Natural killer cell (primary cell): ENCODE measurements around the gene PSMC5. TPM values are rescaled to one million over a fixed set of nuclear protein-coding genes. Genes with fewer than 3 reads are reported as not detected.

Experiments
- ATAC-seq, 3 donors: fragments of 150-1000 bp in 2 of 3; fragments of 200-7000 bp in 1 of 3; cut with Tn5 transposase; 1 replicate in 1 of 3; 2 replicates in 2 of 3; pipeline ENCODE4 v1.10.0; 2021; ENCODE audit warnings: mild to moderate bottlenecking in 2 of 3, moderate library complexity in 2 of 3
- DNase-seq, 2 donors: peaks; one replicate each; pipeline versions ENCODE4 v3.0.0 to v3.0.0-alpha.2; 2013 to 2021; ENCODE audit warnings: mixed read lengths in 1 of 2
- H3K27ac ChIP-seq: one replicate; pipeline ENCODE4 v1.5.1; 2013; ENCODE audit warnings: mild to moderate bottlenecking, low read length
- H3K27me3 ChIP-seq: one replicate; pipeline ENCODE4 v1.6.1; 2013; ENCODE audit warnings: low read length; ENCODE audit not compliant: control insufficient read depth, insufficient read depth
- H3K36me3 ChIP-seq: one replicate; pipeline ENCODE4 v1.6.1; 2013; ENCODE audit warnings: low read length; ENCODE audit not compliant: control insufficient read depth, insufficient read depth
- H3K4me1 ChIP-seq: one replicate; pipeline ENCODE4 v1.6.1; 2013; ENCODE audit warnings: low read length; ENCODE audit not compliant: control insufficient read depth, insufficient read depth
- H3K4me3 ChIP-seq: one replicate; pipeline ENCODE4 v1.5.1; 2013; ENCODE audit warnings: low read length
- H3K9me3 ChIP-seq: one replicate; pipeline ENCODE4 v1.6.1; 2013; ENCODE audit warnings: low read length; ENCODE audit not compliant: control insufficient read depth, insufficient read depth
- H3K27ac Mint-ChIP-seq, 2 donors: one replicate each; pipeline ENCODE4 v1.8.0; 2022; ENCODE audit warnings: mild to moderate bottlenecking in 2 of 2, mixed read lengths in 2 of 2, moderate library complexity in 1 of 2
- H3K27me3 Mint-ChIP-seq, 2 donors: one replicate each; pipeline ENCODE4 v1.8.0; 2022; ENCODE audit warnings: low read depth in 2 of 2, mixed read lengths in 2 of 2
- H3K36me3 Mint-ChIP-seq: one replicate; pipeline ENCODE4 v1.8.0; 2022; ENCODE audit warnings: mixed read lengths
- H3K4me1 Mint-ChIP-seq, 2 donors: one replicate each; pipeline ENCODE4 v1.8.0; 2022; ENCODE audit warnings: mixed read lengths in 2 of 2
- H3K4me3 Mint-ChIP-seq: one replicate; pipeline ENCODE4 v1.8.0; 2022; ENCODE audit warnings: mild to moderate bottlenecking, moderate library complexity, mixed read lengths
- H3K9me3 Mint-ChIP-seq, 2 donors: one replicate each; pipeline ENCODE4 v1.8.0; 2022; ENCODE audit warnings: mixed read lengths in 2 of 2
- CTCF ChIP-seq: fragments of 200-600 bp; IDR thresholded peaks from one replicate; pipeline ENCODE4 v1.8.0; 2022; ENCODE audit warnings: antibody characterized with exemption
- WGBS: methylation state at CpG from one replicate; pipeline ENCODE4 v1.1.7; 2013; ENCODE audit warnings: missing lambda C conversion rate; ENCODE audit not compliant: insufficient coverage; 5-methylcytosine and 5-hydroxymethylcytosine counted together
- intact Hi-C: fragments of 100-400 bp; cut with micrococcal nuclease; formaldehyde crosslinking; loops from one replicate; pipeline ENCODE4 v1.14.2; 2022
- total RNA-seq, 4 donors: library from RNA; stranded (reverse); fragments of 120-200 nt in 1 of 4; gene quantifications; one replicate each; pipeline versions ENCODE4 v1.2.3 to v1.2.4, GENCODE V29; 2013 to 2022

Gene PSMC5
- total RNA-seq, 3 donors from 2014 or later (not counting 1 experiment from before 2014, with no cell fraction given) = 91.3 to 114 (median 100) TPM

DNA sequence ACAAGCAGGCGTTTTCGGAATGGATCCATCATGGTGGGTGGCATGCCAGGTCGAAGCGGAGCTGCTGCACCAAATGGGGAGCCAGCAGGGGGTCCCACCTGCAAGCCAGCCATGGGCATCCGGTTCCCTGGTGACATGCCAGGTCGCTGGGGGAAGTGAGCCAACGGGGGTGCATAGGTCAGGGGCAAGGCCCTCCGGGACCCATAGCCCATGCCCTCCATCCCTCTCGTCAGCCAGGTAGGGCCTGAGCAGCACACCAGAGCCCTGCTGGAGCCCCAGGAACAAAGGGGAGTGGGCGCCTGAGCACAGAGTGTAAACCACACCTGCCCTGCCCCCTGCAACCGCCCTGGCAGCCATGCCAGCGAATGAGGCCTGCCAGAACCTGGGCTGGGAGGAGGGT is 10.2 kb downstream of the PSMC5 start:
- no peak for ATAC-seq
- no peak overlapping the region for H3K4me3 ChIP-seq
- no peak for TF ChIP-seq CTCF
- H3K9me3 Mint-ChIP-seq = no peaks in the 10 kb centered on the region
- no peak for DNase-seq
- H3K4me3 Mint-ChIP-seq = no peak overlapping the region
- no peak overlapping the region for H3K27ac ChIP-seq
- no peaks in the 10 kb centered on the region for H3K9me3 ChIP-seq
- no peaks in the 10 kb centered on the region for H3K27me3 Mint-ChIP-seq
- 94% methylated on average over 12 of the region's 12 CpGs for WGBS
- intact Hi-C loops = no loop called here
- peaks cover 29 to 47% of the 10 kb centered on the region in 2 donors for H3K4me1 Mint-ChIP-seq
- H3K36me3 Mint-ChIP-seq = no peaks in the 10 kb centered on the region
- H3K36me3 ChIP-seq = peaks cover 41% of the 10 kb centered on the region
- H3K27me3 ChIP-seq = no peaks in the 10 kb centered on the region
- H3K27ac Mint-ChIP-seq = no peak overlapping the region
- H3K4me1 ChIP-seq = peaks cover 55% of the 10 kb centered on the region

GRCh38 chr17:63837962-63838600 is 10.8 kb downstream of the PSMC5 start:
- intact Hi-C loops = no loop called here
- H3K4me3 Mint-ChIP-seq = no peak overlapping the region
- peaks cover 29 to 47% of the 10 kb centered on the region in 2 donors for H3K4me1 Mint-ChIP-seq
- no peak overlapping the region for H3K27ac Mint-ChIP-seq
- DNase-seq (no peak), ATAC-seq (no peak)
- TF ChIP-seq CTCF = no peak
- no peaks in the 10 kb centered on the region for H3K36me3 Mint-ChIP-seq
- Histone ChIP-seq H3K4me1 (peaks cover 55% of the 10 kb centered on the region), H3K4me3 (no peak overlapping the region), H3K27ac (no peak overlapping the region), H3K9me3 (no peaks in the 10 kb centered on the region), H3K36me3 (peaks cover 35% of the 10 kb centered on the region), H3K27me3 (no peaks in the 10 kb centered on the region)
- no peaks in the 10 kb centered on the region for H3K9me3 Mint-ChIP-seq
- 95% methylated on average over 5 of the region's 5 CpGs for WGBS
- no peaks in the 10 kb centered on the region for H3K27me3 Mint-ChIP-seq

GRCh38 chr17:63838631-63839171 is 11.5 kb downstream of the PSMC5 start:
- TF ChIP-seq CTCF = no peak
- H3K36me3 ChIP-seq = peaks cover 29% of the 10 kb centered on the region
- H3K4me3 ChIP-seq = no peak overlapping the region
- no peak for DNase-seq
- no peaks in the 10 kb centered on the region for H3K36me3 Mint-ChIP-seq
- intact Hi-C loops = no loop called here
- ATAC-seq = no peak
- peaks cover 61% of the 10 kb centered on the region for H3K4me1 ChIP-seq
- no peaks in the 10 kb centered on the region for H3K9me3 ChIP-seq
- WGBS = 56% methylated on average over 6 of the region's 7 CpGs
- H3K4me1 Mint-ChIP-seq = peaks cover 31 to 53% of the 10 kb centered on the region in 2 donors
- peak overlapping the region; percentile 13 for H3K4me3 Mint-ChIP-seq
- H3K27ac Mint-ChIP-seq = no peak overlapping the region
- H3K27me3 Mint-ChIP-seq = no peaks in the 10 kb centered on the region
- no peaks in the 10 kb centered on the region for H3K9me3 Mint-ChIP-seq
- no peaks in the 10 kb centered on the region for H3K27me3 ChIP-seq
- H3K27ac ChIP-seq = no peak overlapping the region
